ENCODE data around the gene LIMK2. TPM values are rescaled to one million over a fixed set of nuclear protein-coding genes. Genes with fewer than 3 reads are reported as not detected.

Gene LIMK2
- total RNA-seq, 1 donor from 2014 or later: 248 TPM

DNA sequence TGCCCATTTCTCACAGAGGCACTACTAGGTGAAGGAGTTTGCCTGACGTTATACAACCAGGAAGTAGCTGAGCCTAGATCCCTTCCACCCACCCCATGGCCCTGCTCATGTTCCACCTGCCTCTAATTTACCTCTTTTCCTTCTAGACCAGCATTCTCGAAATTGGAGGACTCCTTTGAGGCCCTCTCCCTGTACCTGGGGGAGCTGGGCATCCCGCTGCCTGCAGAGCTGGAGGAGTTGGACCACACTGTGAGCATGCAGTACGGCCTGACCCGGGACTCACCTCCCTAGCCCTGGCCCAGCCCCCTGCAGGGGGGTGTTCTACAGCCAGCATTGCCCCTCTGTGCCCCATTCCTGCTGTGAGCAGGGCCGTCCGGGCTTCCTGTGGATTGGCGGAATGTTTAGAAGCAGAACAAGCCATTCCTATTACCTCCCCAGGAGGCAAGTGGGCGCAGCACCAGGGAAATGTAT, 66.1 kb downstream of the LIMK2 start:
- H3K9me3 Mint-ChIP-seq (ENCODE audit: unreplicated experiment): no peaks in the 10 kb centered on the region

DNA sequence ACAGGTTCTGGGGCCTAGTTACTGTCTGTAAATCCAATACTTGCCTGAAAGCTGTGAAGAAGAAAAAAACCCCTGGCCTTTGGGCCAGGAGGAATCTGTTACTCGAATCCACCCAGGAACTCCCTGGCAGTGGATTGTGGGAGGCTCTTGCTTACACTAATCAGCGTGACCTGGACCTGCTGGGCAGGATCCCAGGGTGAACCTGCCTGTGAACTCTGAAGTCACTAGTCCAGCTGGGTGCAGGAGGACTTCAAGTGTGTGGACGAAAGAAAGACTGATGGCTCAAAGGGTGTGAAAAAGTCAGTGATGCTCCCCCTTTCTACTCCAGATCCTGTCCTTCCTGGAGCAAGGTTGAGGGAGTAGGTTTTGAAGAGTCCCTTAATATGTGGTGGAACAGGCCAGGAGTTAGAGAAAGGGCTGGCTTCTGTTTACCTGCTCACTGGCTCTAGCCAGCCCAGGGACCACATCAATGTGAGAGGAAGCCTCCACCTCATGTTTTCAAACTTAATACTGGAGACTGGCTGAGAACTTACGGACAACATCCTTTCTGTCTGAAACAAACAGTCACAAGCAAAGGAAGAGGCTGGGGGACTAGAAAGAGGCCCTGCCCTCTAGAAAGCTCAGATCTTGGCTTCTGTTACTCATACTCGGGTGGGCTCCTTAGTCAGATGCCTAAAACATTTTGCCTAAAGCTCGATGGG, 66.7 kb downstream of the LIMK2 start:
- Mint-ChIP-seq H3K4me1 (ENCODE audit: unreplicated experiment) (peaks cover 23% of the 10 kb centered on the region), H3K9me3 (ENCODE audit: unreplicated experiment) (no peaks in the 10 kb centered on the region), H3K27me3 (ENCODE audit: unreplicated experiment) (peaks cover 18% of the 10 kb centered on the region), H3K27ac (ENCODE audit: unreplicated experiment) (peak overlapping the region; percentile 8), H3K4me3 (ENCODE audit: unreplicated experiment) (no peak overlapping the region), H3K36me3 (ENCODE audit: low read depth, unreplicated experiment) (peaks cover 62% of the 10 kb centered on the region)
- no peak for DNase-seq (ENCODE audit: low spot score)
- TF ChIP-seq, protein P1, sequence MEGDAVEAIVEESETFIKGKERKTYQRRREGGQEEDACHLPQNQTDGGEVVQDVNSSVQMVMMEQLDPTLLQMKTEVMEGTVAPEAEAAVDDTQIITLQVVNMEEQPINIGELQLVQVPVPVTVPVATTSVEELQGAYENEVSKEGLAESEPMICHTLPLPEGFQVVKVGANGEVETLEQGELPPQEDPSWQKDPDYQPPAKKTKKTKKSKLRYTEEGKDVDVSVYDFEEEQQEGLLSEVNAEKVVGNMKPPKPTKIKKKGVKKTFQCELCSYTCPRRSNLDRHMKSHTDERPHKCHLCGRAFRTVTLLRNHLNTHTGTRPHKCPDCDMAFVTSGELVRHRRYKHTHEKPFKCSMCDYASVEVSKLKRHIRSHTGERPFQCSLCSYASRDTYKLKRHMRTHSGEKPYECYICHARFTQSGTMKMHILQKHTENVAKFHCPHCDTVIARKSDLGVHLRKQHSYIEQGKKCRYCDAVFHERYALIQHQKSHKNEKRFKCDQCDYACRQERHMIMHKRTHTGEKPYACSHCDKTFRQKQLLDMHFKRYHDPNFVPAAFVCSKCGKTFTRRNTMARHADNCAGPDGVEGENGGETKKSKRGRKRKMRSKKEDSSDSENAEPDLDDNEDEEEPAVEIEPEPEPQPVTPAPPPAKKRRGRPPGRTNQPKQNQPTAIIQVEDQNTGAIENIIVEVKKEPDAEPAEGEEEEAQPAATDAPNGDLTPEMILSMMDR (IDR thresholded peaks at IDR 0.05; ENCODE audit: unreplicated experiment): no peak

More for the DNA sequence above, 66.1 kb downstream of the LIMK2 start:
- Mint-ChIP-seq H3K27ac (ENCODE audit: unreplicated experiment) (no peak overlapping the region), H3K36me3 (ENCODE audit: low read depth, unreplicated experiment) (peaks cover 66% of the 10 kb centered on the region), H3K4me1 (ENCODE audit: unreplicated experiment) (peaks cover 17% of the 10 kb centered on the region), H3K4me3 (ENCODE audit: unreplicated experiment) (no peak overlapping the region), H3K27me3 (ENCODE audit: unreplicated experiment) (peaks cover 18% of the 10 kb centered on the region)
- TF ChIP-seq, protein P1 (IDR thresholded peaks at IDR 0.05; ENCODE audit: unreplicated experiment): no peak
- DNase-seq (ENCODE audit: low spot score): no peak

DNA sequence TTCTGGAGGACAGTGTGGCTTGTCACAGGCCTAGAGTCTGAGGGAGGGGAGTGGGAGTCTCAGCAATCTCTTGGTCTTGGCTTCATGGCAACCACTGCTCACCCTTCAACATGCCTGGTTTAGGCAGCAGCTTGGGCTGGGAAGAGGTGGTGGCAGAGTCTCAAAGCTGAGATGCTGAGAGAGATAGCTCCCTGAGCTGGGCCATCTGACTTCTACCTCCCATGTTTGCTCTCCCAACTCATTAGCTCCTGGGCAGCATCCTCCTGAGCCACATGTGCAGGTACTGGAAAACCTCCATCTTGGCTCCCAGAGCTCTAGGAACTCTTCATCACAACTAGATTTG, 67.2 kb downstream of the LIMK2 start:
- TF ChIP-seq, protein P1 (IDR thresholded peaks at IDR 0.05; ENCODE audit: unreplicated experiment): no peak
- H3K4me3 Mint-ChIP-seq (ENCODE audit: unreplicated experiment): peak overlapping the region; percentile 16
- peaks cover 18% of the 10 kb centered on the region for H3K27me3 Mint-ChIP-seq (ENCODE audit: unreplicated experiment)
- peak overlapping the region; percentile 53 for H3K27ac Mint-ChIP-seq (ENCODE audit: unreplicated experiment)
- no peak for DNase-seq (ENCODE audit: low spot score)
- H3K36me3 Mint-ChIP-seq (ENCODE audit: low read depth, unreplicated experiment): peaks cover 57% of the 10 kb centered on the region
- peaks cover 28% of the 10 kb centered on the region for H3K4me1 Mint-ChIP-seq (ENCODE audit: unreplicated experiment)
- H3K9me3 Mint-ChIP-seq (ENCODE audit: unreplicated experiment): no peaks in the 10 kb centered on the region

DNA sequence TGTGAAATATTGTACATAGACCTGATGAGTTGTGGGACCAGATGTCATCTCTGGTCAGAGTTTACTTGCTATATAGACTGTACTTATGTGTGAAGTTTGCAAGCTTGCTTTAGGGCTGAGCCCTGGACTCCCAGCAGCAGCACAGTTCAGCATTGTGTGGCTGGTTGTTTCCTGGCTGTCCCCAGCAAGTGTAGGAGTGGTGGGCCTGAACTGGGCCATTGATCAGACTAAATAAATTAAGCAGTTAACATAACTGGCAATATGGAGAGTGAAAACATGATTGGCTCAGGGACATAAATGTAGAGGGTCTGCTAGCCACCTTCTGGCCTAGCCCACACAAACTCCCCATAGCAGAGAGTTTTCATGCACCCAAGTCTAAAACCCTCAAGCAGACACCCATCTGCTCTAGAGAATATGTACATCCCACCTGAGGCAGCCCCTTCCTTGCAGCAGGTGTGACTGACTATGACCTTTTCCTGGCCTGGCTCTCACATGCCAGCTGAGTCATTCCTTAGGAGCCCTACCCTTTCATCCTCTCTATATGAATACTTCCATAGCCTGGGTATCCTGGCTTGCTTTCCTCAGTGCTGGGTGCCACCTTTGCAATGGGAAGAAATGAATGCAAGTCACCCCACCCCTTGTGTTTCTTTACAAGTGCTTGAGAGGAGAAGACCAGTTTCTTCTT, 67.9 kb downstream of the LIMK2 start:
- peaks cover 52% of the 10 kb centered on the region for H3K36me3 Mint-ChIP-seq (ENCODE audit: low read depth, unreplicated experiment)
- H3K27me3 Mint-ChIP-seq (ENCODE audit: unreplicated experiment): peaks cover 18% of the 10 kb centered on the region
- no peak for DNase-seq (ENCODE audit: low spot score)
- peak overlapping the region; percentile 53 for H3K27ac Mint-ChIP-seq (ENCODE audit: unreplicated experiment)
- peak overlapping the region; percentile 16 for H3K4me3 Mint-ChIP-seq (ENCODE audit: unreplicated experiment)
- peaks cover 35% of the 10 kb centered on the region for H3K4me1 Mint-ChIP-seq (ENCODE audit: unreplicated experiment)
- TF ChIP-seq, protein P1 (IDR thresholded peaks at IDR 0.05; ENCODE audit: unreplicated experiment): no peak
- no peaks in the 10 kb centered on the region for H3K9me3 Mint-ChIP-seq (ENCODE audit: unreplicated experiment)

DNA sequence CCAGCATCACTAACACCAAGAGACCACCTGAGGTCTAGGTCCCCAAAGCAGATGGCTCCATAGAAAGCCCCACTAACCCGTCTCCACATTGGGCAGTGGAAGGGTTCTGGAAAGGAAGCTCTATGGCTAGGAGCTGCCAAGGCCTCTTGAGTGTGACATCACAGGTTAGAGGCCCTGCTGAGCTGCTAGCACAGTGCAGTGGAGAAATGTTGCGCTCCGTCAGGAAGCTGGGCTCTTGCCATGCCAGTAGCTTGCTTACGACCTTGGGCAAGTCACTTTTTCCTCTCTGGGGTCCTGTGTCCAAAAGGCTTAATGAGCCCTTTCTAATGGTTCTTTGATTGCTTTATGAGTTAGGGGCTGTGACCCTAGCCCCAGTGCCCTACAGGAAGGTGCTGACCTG, 69.6 kb downstream of the LIMK2 start:
- peaks cover 48% of the 10 kb centered on the region for H3K4me1 Mint-ChIP-seq (ENCODE audit: unreplicated experiment)
- peaks cover 47% of the 10 kb centered on the region for H3K36me3 Mint-ChIP-seq (ENCODE audit: low read depth, unreplicated experiment)
- no peak overlapping the region for H3K27ac Mint-ChIP-seq (ENCODE audit: unreplicated experiment)
- no peaks in the 10 kb centered on the region for H3K9me3 Mint-ChIP-seq (ENCODE audit: unreplicated experiment)
- H3K4me3 Mint-ChIP-seq (ENCODE audit: unreplicated experiment): no peak overlapping the region
- no peak for DNase-seq (ENCODE audit: low spot score)
- H3K27me3 Mint-ChIP-seq (ENCODE audit: unreplicated experiment): peaks cover 24% of the 10 kb centered on the region
- TF ChIP-seq, protein P1 (IDR thresholded peaks at IDR 0.05; ENCODE audit: unreplicated experiment): no peak
